HepG2 (cell line): ENCODE data around the gene SLC35G2. TPM values are rescaled to one million over a fixed set of nuclear protein-coding genes. Genes with fewer than 3 reads are reported as not detected.

Source experiments
- ATAC-seq: fragments of 200-7000 bp; cut with Tn5 transposase; 3 replicates; pipeline ENCODE4 v1.9.1; 2020; ENCODE audit warnings: mild to moderate bottlenecking, moderate library complexity
- BruUV-seq: library from RNA; stranded (reverse); fragments of 400-500 nt; replicated peaks from 2 replicates; lab custom pipeline; 2021; lab: Mats Ljungman, UMichigan
- CTCF ChIA-PET: fragments of 300-600 bp; formaldehyde crosslinking; extraction: SDS; loops from one replicate; lab custom pipeline; 2021; ENCODE audit warnings: low total read pairs, inconsistent platforms, low intra/inter-chr PET ratio; lab: Yijun Ruan, JAX
- POLR2A ChIA-PET: fragments of 350-600 bp; sonication (Branson Sonifier 250); formaldehyde crosslinking; loops from one replicate; lab custom pipeline; 2020; ENCODE audit warnings: antibody characterized with exemption, inconsistent platforms; lab: Yijun Ruan, JAX
- DNase-seq: peaks from one replicate; pipeline ENCODE4 v3.0.0-alpha.2; 2015; ENCODE audit warnings: low spot score
- FAIRE-seq: peaks from 3 replicates; lab custom pipeline; 2011; peaks lifted over from hg19 to GRCh38; lab: Jason Lieb, UNC
- H2AFZ ChIP-seq: one replicate; pipeline ENCODE4 v1.6.1; 2011; ENCODE audit warnings: low read length, inconsistent platforms
- H3K27ac ChIP-seq: fragments of 300-600 bp; 3 replicates; pipeline ENCODE4 v1.8.0; 2011; ENCODE audit warnings: mixed run types, mild to moderate bottlenecking, mixed read lengths, low read length, inconsistent platforms; ENCODE audit not compliant: insufficient read depth; ENCODE audit errors: extremely low read length
- H3K27me3 ChIP-seq, 2 experiments: fragments of 200-600 bp in 1 of 2; 2 replicates in 1 of 2; 3 replicates in 1 of 2; pipeline versions ENCODE4 v1.6.0 to v1.8.0; 2011; ENCODE audit warnings: low read length in 2 of 2, mild to moderate bottlenecking in 2 of 2, moderate library complexity in 2 of 2, inconsistent platforms in 1 of 2; ENCODE audit not compliant: insufficient read depth in 2 of 2, control insufficient read depth in 1 of 2
- H3K36me3 ChIP-seq, 2 experiments: fragments of 200-600 bp in 1 of 2; replicated peaks in 1 of 2; 2 replicates in 1 of 2; 3 replicates in 1 of 2; pipeline versions ENCODE4 v1.5.1 to v1.8.0; 2011; ENCODE audit warnings: low read length in 2 of 2, inconsistent platforms in 1 of 2; ENCODE audit not compliant: insufficient read depth in 2 of 2, control insufficient read depth in 1 of 2
- H3K4me1 ChIP-seq: 2 replicates; pipeline ENCODE4 v1.5.1; 2012; ENCODE audit warnings: low read length, inconsistent platforms; ENCODE audit not compliant: insufficient read depth
- H3K4me2 ChIP-seq: 2 replicates; pipeline ENCODE4 v1.6.0; 2011; ENCODE audit warnings: low read depth, low read length, inconsistent platforms
- H3K4me3 ChIP-seq, 3 experiments: fragments of 200-600 bp in 1 of 3; sonication (generic), shearing (Covaris generic) in 1 of 3; replicated peaks in 1 of 3; 2 replicates each; pipeline ENCODE4 v1.5.1; 2011 to 2016; ENCODE audit warnings: low read length in 3 of 3, inconsistent platforms in 2 of 3, low read depth in 2 of 3, mild to moderate bottlenecking in 2 of 3, control low read depth in 1 of 3, mixed read lengths in 1 of 3; ENCODE audit not compliant: insufficient read depth in 1 of 3
- H3K79me2 ChIP-seq: one replicate; pipeline ENCODE4 v1.6.1; 2011; ENCODE audit warnings: low read length, inconsistent platforms; ENCODE audit not compliant: insufficient read depth
- H3K9ac ChIP-seq: 2 replicates; pipeline ENCODE4 v1.6.0; 2011; ENCODE audit warnings: mild to moderate bottlenecking, low read depth, low read length, inconsistent platforms; ENCODE audit not compliant: insufficient read depth
- H3K9me3 ChIP-seq: 2 replicates; pipeline ENCODE4 v1.5.1; 2012; ENCODE audit warnings: mild to moderate bottlenecking, low read length
- H4K20me1 ChIP-seq: 2 replicates; pipeline ENCODE4 v1.6.0; 2011; ENCODE audit warnings: inconsistent platforms, mild to moderate bottlenecking, low read length, moderate library complexity; ENCODE audit not compliant: insufficient read depth
- AGO1 ChIP-seq: fragments of 200-400 bp; formaldehyde crosslinking; IDR thresholded peaks from 2 replicates; pipeline ENCODE4 v1.6.1; 2017; ENCODE audit warnings: mild to moderate bottlenecking, low read depth, low read length, moderate library complexity; ENCODE audit not compliant: poor library complexity, severe bottlenecking
- ARNT ChIP-seq: fragments of 450-650 bp; IDR thresholded peaks from 2 replicates; pipeline ENCODE4 v1.6.1; 2017
- ATF1 ChIP-seq: IDR thresholded peaks from 2 replicates; pipeline ENCODE4 v1.6.1; 2016; ENCODE audit warnings: mild to moderate bottlenecking, control low read depth
- BCL3 ChIP-seq: sonication (generic); formaldehyde crosslinking; IDR thresholded peaks from 2 replicates; pipeline ENCODE4 v1.5.1; 2020; ENCODE audit warnings: mild to moderate bottlenecking, missing genetic modification reagents, moderate library complexity
- BCLAF1 ChIP-seq: fragments of 450-650 bp; IDR thresholded peaks from 2 replicates; pipeline ENCODE4 v1.6.1; 2017; ENCODE audit warnings: mild to moderate bottlenecking
- FOSL1 ChIP-seq: sonication (generic); formaldehyde crosslinking; IDR thresholded peaks from 2 replicates; pipeline ENCODE4 v1.9.0; 2021; ENCODE audit warnings: missing genetic modification reagents, borderline replicate concordance
- HBP1 ChIP-seq: IDR thresholded peaks from 2 replicates; pipeline ENCODE4 v1.6.1; 2016; ENCODE audit warnings: low read depth, control low read depth
- HNF4A ChIP-seq: sonication (generic); formaldehyde crosslinking; IDR thresholded peaks from 2 replicates; pipeline ENCODE4 v1.4.0; 2020; ENCODE audit warnings: missing genetic modification reagents
- NCOA1 ChIP-seq: sonication (generic); formaldehyde crosslinking; IDR thresholded peaks from 2 replicates; pipeline ENCODE4 v1.9.0; 2021; ENCODE audit warnings: missing genetic modification reagents
- RFXAP ChIP-seq: sonication (generic); formaldehyde crosslinking; IDR thresholded peaks from 2 replicates; pipeline ENCODE4 v1.4.0; 2020; ENCODE audit warnings: missing genetic modification reagents, borderline replicate concordance
- RNF2 ChIP-seq: fragments of 450-650 bp; conservative IDR thresholded peaks from 2 replicates; pipeline ENCODE4 v1.6.1; 2016; ENCODE audit warnings: low read depth
- TAF1 ChIP-seq: sonication (generic); formaldehyde crosslinking; IDR thresholded peaks from 2 replicates; pipeline ENCODE4 v1.4.0; 2020; ENCODE audit warnings: missing genetic modification reagents
- XRCC5 ChIP-seq: fragments of 200-400 bp; formaldehyde crosslinking; optimal IDR thresholded peaks from 2 replicates; pipeline ENCODE3; 2017; ENCODE audit warnings: mild to moderate bottlenecking, low read length
- ZFP36L2 ChIP-seq: sonication (generic); formaldehyde crosslinking; IDR thresholded peaks from 2 replicates; pipeline ENCODE4 v1.4.0; 2020; ENCODE audit warnings: missing genetic modification reagents
- ZNF296 ChIP-seq: sonication (generic); formaldehyde crosslinking; conservative IDR thresholded peaks from 2 replicates; pipeline ENCODE4 v1.5.0; 2020; ENCODE audit warnings: mild to moderate bottlenecking, missing genetic modification reagents
- ZNF484 ChIP-seq: sonication (generic); formaldehyde crosslinking; IDR thresholded peaks from 2 replicates; pipeline ENCODE4 v1.5.1; 2020; ENCODE audit warnings: mild to moderate bottlenecking, low read depth, missing genetic modification reagents, borderline replicate concordance
- ZNF616 ChIP-seq: sonication (generic); formaldehyde crosslinking; IDR thresholded peaks from 2 replicates; pipeline ENCODE4 v1.5.0; 2020; ENCODE audit warnings: low read depth, mild to moderate bottlenecking, missing genetic modification reagents
- ZNF710 ChIP-seq: sonication (generic); formaldehyde crosslinking; IDR thresholded peaks from 2 replicates; pipeline ENCODE4 v1.5.0; 2020; ENCODE audit warnings: mild to moderate bottlenecking, missing genetic modification reagents, borderline replicate concordance
- ZNF790 ChIP-seq: sonication (generic); formaldehyde crosslinking; IDR thresholded peaks from 2 replicates; pipeline ENCODE4 v1.8.0; 2022; ENCODE audit warnings: missing genetic modification reagents, mild to moderate bottlenecking, borderline replicate concordance
- WGBS: methylation state at CpG from one replicate; pipeline ENCODE4 v1.1.6; 2017; ENCODE audit warnings: low lambda C conversion rate; 5-methylcytosine and 5-hydroxymethylcytosine counted together
- in situ Hi-C: cut with HindIII; loops from 2 replicates; pipeline ENCODE4 v1.10.0; 2017; ENCODE audit warnings: low pct_unique_long_range_greater_than_20kb; ENCODE audit not compliant: extremely low pct_ligation_motif_present
- intact Hi-C: fragments of 100-400 bp; cut with micrococcal nuclease; formaldehyde crosslinking; loops from one replicate; pipeline ENCODE4 v1.10.0; 2022; ENCODE audit not compliant: unreplicated experiment
- polyA plus RNA-seq, 8 experiments: library from polyadenylated mRNA; depleted of rRNA in 3 of 8; stranded (reverse) in 7 of 8; unstranded in 1 of 8; fragments of >200 nt; fragmentation: Illumina TruSeq in 4 of 8; extraction: Trizol in 4 of 8; gene quantifications; 2 replicates each; pipeline versions ENCODE4 v1.2.1 to v1.2.3, GENCODE V29; 2011 to 2016; ENCODE audit warnings: low read depth in 4 of 8, missing spikeins in 1 of 8, mixed read lengths in 1 of 8; ENCODE audit not compliant: insufficient read depth in 1 of 8
- total RNA-seq, 5 experiments: library from RNA; depleted of rRNA; stranded (reverse); fragments of >200 nt; fragmentation: Illumina TruSeq; extraction: Trizol; gene quantifications; 2 replicates each; pipeline ENCODE4 v1.2.3, GENCODE V29; 2016; ENCODE audit warnings: low read depth in 1 of 5

The SLC35G2 gene
- total and polyA plus RNA-seq, 2 of the 13 experiments (the other 11 are each of a cell fraction or from before 2014, with no cell fraction given) = 7.6 to 10.3 TPM

- TF ChIP-seq ZNF710 (CRISPR knock-in tag) = no peak
- TF ChIP-seq ZFP36L2 = no peak
- TF ChIP-seq ARNT = no peak
- TF ChIP-seq HBP1 (CRISPR knock-in tag) = no peak
- TF ChIP-seq ZNF484 = no peak
Observed at GRCh38 chr3:136788154-136788553, 30.8 kb upstream of the SLC35G2 start (continued).

- ChIA-PET POLR2A (no interaction called here), CTCF (no interaction called here)
- intact Hi-C loops (no loop called here), in situ Hi-C loops (no loop called here)
- Histone ChIP-seq H4K20me1 (no peaks in the 10 kb centered on the region), H3K27me3 (no peaks in the 10 kb centered on the region; a peak in 1 of 5 replicates), H3K4me1 (peaks cover 17% of the 10 kb centered on the region), H3K79me2 (no peaks in the 10 kb centered on the region), H3K27ac (no peak overlapping the region), H3K9ac (no peak overlapping the region), H3K4me2 (no peak overlapping the region), H3K4me3 (no peak overlapping the region), H3K36me3 (no peaks in the 10 kb centered on the region), H3K9me3 (no peaks in the 10 kb centered on the region), H2AFZ (no peak overlapping the region)
- no peak for FAIRE-seq
- no TSS peak for BruUV-seq
- peak; percentile 36; the same call in 2 of the 3 replicates for ATAC-seq
- 88% methylated on average over 1 of the region's 1 CpG for WGBS
- DNase-seq = no peak
- TF ChIP-seq RFXAP (CRISPR knock-in tag) (no peak), ATF1 (CRISPR knock-in tag) (no peak), AGO1 (no peak), TAF1 (CRISPR knock-in tag) (no peak), RNF2 (no peak), ZNF296 (CRISPR knock-in tag) (no peak), NCOA1 (CRISPR knock-in tag) (no peak), ZNF616 (CRISPR knock-in tag) (no peak), HNF4A (no peak), ZNF790 (no peak), FOSL1 (CRISPR knock-in tag) (no peak), BCL3 (no peak), XRCC5 (no peak), BCLAF1 (no peak)
Observed at GRCh38 chr3:136789976-136790375, 28.9 kb upstream of the SLC35G2 start.
